Coronary artery (tissue), 2 donors: ENCODE data around the gene LPIN1.
"Not testable (repeated sequence)": the region's sequence is repeated elsewhere in the genome, so short reads cannot be mapped to it uniquely, and the experiment has no call there.

Source experiments
- DNase-seq: peaks from one replicate; pipeline ENCODE4 v3.0.0-alpha.2; 2017; ENCODE audit warnings: low spot score
- H3K27ac ChIP-seq, 2 donors: fragments of 200-600 bp; sonication (generic); one replicate each; pipeline ENCODE4 v1.5.1; 2016 to 2019
- H3K4me3 ChIP-seq: fragments of 200-600 bp; sonication (generic); 2 replicates; pipeline ENCODE4 v1.5.1; 2016; ENCODE audit warnings: mild to moderate bottlenecking, moderate library complexity
- TF ChIP-seq, protein P1 (sequence below): fragments of 200-600 bp; sonication (generic); IDR thresholded peaks from one replicate; pipeline ENCODE4 v1.5.1; 2019; ENCODE audit warnings: antibody characterized with exemption

Gene LPIN1

DNA sequence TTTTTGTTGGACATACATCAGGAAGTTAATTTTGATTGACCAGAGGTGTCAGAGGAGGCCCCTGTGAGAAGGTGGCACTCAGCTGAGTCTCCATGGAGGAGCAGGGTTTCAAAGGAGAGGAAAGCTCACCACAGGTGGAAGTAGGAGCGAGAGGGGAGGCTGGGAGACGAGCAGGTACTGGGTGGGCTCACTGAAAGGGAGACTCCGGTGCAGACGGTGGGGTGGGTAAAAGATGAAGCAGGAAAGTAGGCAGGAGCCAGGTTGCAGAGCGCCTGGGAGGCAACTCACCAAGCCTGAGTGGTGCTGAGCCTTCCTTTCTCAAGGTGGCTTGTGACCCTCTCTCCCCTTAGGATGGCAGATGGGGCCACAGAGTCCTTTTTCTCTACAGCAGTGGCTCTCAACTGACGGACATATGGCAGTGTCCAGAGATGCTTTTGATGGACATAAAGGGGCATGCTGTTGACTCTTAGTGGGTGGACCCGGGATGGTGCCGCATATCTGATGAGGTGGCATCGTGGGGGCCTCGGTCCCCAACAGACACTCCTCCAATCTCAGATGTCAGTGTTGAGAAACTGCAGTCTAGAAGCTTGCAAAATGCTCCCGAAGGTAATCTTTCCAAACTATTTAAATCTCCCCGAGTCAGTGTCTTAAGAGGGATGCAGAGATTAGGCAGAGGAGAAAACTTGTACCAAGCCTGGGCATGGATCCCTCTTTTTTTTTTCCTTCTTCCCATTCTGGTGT lies 64.0 kb downstream of the LPIN1 start:
- TF ChIP-seq, protein P1, sequence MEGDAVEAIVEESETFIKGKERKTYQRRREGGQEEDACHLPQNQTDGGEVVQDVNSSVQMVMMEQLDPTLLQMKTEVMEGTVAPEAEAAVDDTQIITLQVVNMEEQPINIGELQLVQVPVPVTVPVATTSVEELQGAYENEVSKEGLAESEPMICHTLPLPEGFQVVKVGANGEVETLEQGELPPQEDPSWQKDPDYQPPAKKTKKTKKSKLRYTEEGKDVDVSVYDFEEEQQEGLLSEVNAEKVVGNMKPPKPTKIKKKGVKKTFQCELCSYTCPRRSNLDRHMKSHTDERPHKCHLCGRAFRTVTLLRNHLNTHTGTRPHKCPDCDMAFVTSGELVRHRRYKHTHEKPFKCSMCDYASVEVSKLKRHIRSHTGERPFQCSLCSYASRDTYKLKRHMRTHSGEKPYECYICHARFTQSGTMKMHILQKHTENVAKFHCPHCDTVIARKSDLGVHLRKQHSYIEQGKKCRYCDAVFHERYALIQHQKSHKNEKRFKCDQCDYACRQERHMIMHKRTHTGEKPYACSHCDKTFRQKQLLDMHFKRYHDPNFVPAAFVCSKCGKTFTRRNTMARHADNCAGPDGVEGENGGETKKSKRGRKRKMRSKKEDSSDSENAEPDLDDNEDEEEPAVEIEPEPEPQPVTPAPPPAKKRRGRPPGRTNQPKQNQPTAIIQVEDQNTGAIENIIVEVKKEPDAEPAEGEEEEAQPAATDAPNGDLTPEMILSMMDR, result no peak
- Histone ChIP-seq H3K4me3 (no peak overlapping the region), H3K27ac (no peak overlapping the region)
- no peak for DNase-seq

DNA sequence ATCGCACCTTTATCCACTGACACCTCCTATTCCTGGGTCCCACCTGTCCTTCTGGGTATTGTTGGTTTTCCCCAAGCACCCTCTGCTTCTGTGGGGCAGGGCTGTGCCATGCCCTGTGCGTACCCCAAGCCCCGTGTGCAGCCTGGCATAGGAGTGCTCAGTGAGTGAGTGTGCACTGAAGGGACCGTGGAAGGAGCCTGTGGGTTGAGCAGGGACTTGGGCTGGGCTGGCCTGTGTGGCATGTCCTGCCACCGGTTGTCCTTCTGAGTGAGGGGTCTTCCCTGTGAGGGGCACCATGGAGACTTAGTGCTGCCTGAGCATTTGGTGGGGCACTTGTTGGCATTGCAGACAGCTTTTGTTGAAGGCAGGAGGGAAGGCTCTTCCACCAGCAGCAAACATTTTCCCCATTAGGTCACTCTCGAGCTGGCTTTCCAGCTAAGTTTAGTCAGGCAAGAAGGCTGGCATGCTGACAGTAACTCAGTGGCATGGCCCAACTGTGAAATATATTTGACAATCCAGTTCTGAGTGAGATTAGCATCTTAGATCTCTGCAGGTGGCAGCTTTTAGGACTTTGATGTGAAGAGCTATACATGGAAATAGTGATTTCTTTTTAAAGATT lies 64.7 kb downstream of the LPIN1 start:
- H3K27ac ChIP-seq, result no peak overlapping the region
- no peak for DNase-seq
- H3K4me3 ChIP-seq, result no peak overlapping the region
- TF ChIP-seq, protein P1, result no peak

DNA sequence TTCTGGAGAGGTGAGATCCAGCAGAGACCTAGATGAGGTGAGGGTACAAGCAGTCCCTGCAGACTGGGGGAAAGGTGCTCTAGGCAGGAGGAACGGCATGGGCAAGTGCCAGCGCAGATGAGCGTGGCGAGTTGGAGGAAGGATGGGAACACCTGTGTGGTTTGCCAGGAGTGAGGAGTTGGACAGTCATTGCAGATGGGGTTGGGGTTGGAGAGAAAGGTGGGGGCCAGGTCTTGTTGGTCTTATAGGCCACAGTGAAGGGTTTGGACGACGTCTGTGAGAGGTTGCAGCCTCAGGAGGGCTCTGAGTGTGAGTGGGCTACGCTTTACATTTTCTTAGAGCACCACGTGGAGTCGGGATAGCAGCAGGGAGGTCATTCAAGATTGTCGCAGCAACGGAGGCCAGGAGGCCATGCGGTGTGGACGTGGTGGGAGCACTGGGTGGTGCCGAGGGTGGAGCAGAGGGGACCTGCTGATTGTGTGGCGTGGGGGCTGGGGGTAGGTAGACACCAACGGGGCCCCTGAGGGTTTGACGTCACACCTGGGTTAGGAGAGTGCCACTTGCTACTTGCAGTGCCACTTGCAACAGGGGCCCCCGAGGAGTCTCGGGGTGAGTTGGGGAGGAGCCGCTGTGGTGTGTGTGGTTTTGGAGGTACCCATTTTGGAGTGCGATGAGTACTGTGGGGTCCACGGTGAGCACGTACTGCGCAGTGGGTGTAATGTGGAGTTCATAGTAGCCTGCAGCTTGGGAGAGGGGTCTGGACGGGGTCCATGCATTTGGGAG lies 66.2 kb downstream of the LPIN1 start:
- TF ChIP-seq, protein P1, result no peak
- Histone ChIP-seq H3K27ac (no peak overlapping the region), H3K4me3 (no peak overlapping the region)
- DNase-seq, result no peak

DNA sequence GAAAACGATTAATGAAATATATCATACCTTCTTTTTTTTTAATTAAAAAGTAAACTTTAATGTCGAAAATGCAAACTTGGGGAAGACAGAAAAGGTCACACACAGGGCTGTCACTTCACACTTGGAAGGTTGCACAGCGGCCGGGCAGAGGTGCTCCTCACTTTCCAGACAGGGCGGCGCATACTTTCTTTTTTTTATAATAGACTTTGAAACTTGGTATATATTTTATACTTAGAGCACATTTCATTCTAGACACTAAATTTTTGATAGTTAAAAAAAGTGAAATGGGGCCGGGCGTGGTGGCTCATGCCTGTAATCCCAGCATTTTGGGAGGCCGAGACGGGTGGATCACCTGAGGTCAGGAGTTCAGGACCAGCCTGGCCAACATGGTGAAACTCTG lies 66.9 kb downstream of the LPIN1 start:
- not testable (repeated sequence) for DNase-seq, H3K27ac ChIP-seq, H3K4me3 ChIP-seq

DNA sequence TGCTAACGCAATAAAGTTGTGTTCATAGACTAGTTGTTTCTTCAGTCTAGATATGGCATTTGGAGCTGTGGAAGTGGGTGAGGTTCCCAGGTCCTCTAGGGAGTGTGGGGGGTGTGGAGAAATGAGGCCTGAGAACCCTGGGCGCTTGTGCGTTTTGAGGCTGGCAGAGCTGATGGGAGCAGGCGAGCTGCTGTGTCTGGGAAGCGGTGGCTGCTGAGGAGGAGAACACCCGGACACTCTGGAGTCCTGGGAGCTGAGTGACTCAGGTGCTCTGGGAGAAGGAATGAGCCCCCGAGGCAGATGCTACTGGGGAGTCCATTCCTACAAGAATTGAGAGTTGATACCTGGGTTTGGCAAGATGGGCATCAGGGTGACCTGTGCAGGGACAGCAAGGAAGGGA lies 67.5 kb downstream of the LPIN1 start:
- no peak for DNase-seq
- no peak overlapping the region for H3K27ac ChIP-seq
- TF ChIP-seq, protein P1, result no peak
- no peak overlapping the region for H3K4me3 ChIP-seq

DNA sequence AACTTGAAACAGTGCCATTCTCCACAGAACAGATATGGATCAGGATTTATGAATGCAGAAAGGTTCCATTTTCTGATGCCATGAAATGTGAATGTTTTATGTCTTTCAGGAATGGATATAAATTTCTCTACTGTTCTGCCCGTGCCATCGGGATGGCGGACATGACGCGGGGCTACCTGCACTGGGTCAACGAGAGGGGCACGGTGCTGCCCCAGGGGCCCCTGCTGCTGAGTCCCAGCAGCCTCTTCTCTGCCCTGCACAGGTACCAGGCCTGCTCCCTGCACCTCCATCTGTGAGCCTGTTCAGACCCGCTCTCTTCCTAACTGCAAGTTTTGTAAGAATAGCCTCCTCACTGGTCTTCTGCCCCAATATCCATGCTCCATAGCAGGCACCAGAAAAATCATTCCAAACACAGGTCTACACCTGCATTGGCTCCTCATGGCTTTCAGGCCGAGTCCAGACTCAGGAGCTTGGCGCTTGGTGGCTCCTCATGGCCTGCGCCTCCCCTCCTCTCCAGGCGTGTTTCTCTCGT lies 68.6 kb downstream of the LPIN1 start:
- DNase-seq, result no peak
- Histone ChIP-seq H3K4me3 (no peak overlapping the region), H3K27ac (no peak overlapping the region)
- TF ChIP-seq, protein P1, result no peak

DNA sequence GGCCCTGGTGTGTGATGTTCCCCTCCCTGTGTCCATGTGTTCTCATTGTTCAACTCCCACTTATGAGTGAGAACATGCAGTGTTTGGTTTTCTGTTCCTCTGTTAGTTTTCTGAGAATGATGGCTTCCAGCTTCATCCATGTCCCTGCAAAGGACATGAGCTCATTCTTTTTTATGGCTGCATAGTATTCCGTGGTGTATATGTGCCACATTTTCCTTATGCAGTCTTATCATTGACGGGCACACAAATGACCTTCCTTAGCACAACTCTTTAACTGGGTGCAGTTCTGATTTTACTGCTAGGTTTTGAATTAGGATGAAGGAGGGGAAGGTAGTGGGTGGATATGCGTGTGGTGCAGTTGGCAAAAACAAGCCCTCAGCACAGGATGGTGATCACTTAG lies 70.5 kb downstream of the LPIN1 start:
- DNase-seq, H3K27ac ChIP-seq, H3K4me3 ChIP-seq: not testable (repeated sequence)
